ENCODE measurements around the gene KCMF1.

GRCh38 chr2:85085563-85085962 lies 114.6 kb downstream of the KCMF1 start:
- no peak for TF ChIP-seq SMC3 (IDR thresholded peaks at IDR 0.05; ENCODE audit: low read depth, low read length)
- TF ChIP-seq SIN3A (IDR thresholded peaks at IDR 0.05; ENCODE audit: borderline replicate concordance, low read depth, low read length), result no peak
